ENCODE measurements around the gene CCDC12.

DNA sequence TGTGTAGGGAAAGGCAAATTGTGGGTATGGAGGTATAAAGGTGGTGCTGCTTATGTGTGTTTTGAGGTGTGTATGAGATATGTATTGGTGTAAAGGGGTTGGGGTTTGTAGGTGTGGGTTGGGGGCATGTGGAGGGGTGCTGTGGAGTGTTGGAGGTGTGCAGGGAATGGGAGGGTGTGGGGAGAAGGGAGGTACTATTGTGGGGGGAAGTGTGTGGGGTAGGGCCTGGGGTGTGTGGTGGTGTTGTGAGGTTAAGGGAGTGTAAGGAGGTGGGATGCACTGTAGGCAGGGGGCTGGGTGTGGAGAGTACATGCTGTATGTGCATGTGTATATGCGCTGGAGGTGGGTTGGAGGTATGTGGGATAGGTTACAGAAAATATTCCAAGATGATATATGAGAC is 15.7 kb downstream of the CCDC12 start:
- TF ChIP-seq EZH2 (IDR thresholded peaks at IDR 0.05; ENCODE audit: insufficient read depth, poor library complexity, severe bottlenecking) = no peak
- no peak for TF ChIP-seq EZH2phosphoT487 (IDR thresholded peaks at IDR 0.05; ENCODE audit: insufficient read depth, low read depth)

Data from GM23248 (cell line).